ENCODE measurements around the gene COMMD3.
A peak's percentile ranks its signal among the peaks of the same experiment; 100 is the strongest.
"Not testable (repeated sequence)": the region's sequence is repeated elsewhere in the genome, so short reads cannot be mapped to it uniquely, and the experiment has no call there.

Gene COMMD3

DNA sequence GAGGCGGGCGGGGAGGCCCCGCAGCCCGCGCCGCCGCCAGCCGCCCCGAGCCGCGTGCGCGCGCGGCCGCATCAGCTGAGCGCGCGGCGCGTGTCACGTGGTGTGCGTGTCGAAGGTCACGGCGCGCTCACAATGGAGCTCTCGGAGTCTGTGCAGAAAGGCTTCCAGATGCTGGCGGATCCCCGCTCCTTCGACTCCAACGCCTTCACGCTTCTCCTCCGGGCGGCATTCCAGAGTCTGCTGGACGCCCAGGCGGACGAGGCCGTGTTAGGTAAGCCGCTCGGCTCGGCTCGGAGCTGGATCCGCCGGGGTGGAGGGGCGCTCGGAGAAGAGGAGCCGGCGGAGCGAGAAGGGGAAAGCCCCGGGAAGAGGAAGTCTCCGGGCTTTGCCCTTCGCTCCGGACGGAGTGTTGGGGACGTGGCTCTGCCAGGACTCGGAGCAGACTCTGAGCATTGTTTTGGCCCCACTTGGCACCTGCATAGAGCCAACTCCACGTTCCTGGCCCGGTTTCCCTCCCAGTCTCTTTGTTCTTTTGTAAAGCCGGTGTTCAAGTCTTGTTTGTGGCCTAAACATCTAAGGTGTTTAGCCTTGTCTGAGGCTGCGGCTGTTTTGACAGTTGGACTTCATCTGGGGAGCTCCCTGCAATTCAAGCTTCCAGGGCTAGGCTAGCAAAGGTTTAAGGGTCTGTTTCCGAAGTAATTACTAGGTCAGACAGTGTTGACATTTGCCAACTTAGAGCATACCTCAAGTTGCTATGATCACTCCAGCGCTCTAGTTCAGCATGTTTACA is at the start of gene COMMD3:
Gene COMMD3, plus strand, starts transcription at position 103 of the 790 bp plus-strand sequence. Its CDS starts 30 bp downstream, at position 133.
- peak; percentile 63 to 73 for DNase-seq (ENCODE audit: low read depth in 2 of 2)

GRCh38 chr10:22268503-22268902 is 47.7 kb upstream of the COMMD3 start:
- DNase-seq (ENCODE audit: low read depth in 2 of 2): no peak

GRCh38 chr10:22271786-22272185 is 44.4 kb upstream of the COMMD3 start:
- no peak for DNase-seq (ENCODE audit: low read depth in 2 of 2)

- DNase-seq (ENCODE audit: low read depth in 2 of 2): no peak
These were observed 37.8 kb upstream of the COMMD3 start for GRCh38 chr10:22278441-22278782.

DNA sequence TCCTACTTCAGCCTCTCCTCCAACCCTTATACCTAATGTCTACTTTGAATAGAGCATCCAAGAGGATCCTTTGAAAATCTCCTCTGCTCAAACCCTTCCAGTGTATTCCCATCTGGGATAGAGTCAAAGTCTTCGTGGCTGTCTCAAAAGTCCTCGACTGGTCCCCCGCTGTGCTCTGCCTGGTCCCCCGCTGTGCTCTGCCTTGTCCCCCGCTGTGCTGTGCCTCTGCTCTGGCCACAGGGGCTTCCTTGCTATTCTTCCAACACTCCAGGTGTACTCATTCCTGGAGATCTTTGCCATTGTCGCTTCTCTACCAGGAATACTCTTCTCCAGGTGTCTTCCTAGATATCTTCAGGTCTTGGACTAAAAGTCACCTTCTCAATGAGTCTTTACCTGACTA is 36.1 kb upstream of the COMMD3 start:
- no peak for DNase-seq (ENCODE audit: low read depth in 2 of 2)

DNA sequence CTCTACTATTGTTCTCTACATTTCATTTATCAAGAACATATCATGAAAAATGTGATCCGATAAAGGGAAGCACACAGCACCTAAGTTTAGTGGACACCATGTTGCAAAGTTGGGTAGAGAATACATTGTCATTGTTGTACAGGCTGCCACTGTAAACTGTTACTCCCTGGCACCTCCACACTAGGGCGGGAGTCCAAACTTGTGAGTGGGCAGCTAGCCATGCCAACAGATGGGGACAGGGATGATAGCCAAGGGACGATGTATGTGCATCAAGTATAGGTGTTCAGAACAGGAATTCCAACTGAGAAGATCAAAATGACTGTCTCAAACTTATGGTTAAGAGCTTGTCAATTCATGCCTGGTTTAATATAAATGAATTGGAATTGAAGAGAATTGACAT is 31.1 kb upstream of the COMMD3 start:
- no peak for DNase-seq (ENCODE audit: low read depth in 2 of 2)

DNA sequence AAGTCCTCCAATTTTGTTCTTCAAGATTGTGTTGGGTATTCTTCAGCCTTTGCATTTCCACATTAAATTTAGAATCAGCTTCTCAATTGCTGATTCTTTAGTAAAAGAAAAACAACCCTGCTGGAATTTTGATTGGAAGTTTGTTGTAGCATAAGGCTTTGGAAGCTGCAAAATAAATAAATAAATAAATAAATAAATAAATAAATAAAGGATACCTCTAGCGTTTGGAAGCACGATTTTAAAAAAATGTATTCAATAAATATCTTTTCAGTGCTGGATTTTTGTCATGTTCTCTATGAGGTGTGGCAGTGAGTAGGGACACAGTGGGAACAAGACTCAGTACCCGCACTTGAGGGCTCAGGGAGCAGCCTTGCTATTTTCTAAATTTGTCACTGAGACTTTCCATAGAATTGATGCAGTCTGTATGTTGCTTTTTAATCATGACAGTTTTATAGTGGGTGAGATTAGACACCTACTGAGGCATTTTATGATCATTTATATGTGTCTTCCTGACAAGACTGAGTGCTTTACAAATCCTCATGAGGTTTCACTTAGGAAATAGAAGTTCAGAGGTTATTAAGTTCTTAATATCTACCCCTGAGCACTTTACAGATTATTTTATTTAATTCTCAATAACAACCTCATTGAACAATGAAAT is 22.3 kb upstream of the COMMD3 start:
- DNase-seq (ENCODE audit: low read depth in 2 of 2): no peak

GRCh38 chr10:22294694-22295093 is 21.5 kb upstream of the COMMD3 start:
- DNase-seq (ENCODE audit: low read depth in 2 of 2): no peak

DNA sequence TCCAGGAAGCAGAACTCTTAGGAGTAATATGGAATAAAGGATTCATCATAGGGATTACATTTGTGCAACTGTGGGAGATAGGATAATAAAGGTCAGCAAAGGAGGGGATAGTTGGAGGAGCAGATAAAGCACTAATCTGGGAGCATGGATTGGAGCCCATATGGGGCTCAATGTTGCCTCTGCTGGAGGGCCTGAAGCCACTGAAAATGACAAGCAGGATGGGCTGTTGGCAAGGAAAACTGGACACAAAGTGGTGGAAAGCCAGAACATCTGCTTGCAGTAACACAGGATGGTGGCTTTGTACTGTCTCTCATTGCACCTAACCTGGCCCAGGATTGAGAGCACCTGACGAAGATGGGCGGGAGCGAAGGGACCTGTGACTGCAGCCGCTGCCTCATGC is 15.0 kb upstream of the COMMD3 start:
- no peak for DNase-seq (ENCODE audit: low read depth in 2 of 2)

- DNase-seq (ENCODE audit: low read depth in 2 of 2): no peak
These were observed 12.7 kb upstream of the COMMD3 start for GRCh38 chr10:22303461-22303860.

- no peak for DNase-seq (ENCODE audit: low read depth in 2 of 2)
These were observed 10.5 kb upstream of the COMMD3 start for GRCh38 chr10:22305721-22306120.

GRCh38 chr10:22308390-22308789 is 7.8 kb upstream of the COMMD3 start:
- DNase-seq (ENCODE audit: low read depth in 2 of 2): no peak

DNA sequence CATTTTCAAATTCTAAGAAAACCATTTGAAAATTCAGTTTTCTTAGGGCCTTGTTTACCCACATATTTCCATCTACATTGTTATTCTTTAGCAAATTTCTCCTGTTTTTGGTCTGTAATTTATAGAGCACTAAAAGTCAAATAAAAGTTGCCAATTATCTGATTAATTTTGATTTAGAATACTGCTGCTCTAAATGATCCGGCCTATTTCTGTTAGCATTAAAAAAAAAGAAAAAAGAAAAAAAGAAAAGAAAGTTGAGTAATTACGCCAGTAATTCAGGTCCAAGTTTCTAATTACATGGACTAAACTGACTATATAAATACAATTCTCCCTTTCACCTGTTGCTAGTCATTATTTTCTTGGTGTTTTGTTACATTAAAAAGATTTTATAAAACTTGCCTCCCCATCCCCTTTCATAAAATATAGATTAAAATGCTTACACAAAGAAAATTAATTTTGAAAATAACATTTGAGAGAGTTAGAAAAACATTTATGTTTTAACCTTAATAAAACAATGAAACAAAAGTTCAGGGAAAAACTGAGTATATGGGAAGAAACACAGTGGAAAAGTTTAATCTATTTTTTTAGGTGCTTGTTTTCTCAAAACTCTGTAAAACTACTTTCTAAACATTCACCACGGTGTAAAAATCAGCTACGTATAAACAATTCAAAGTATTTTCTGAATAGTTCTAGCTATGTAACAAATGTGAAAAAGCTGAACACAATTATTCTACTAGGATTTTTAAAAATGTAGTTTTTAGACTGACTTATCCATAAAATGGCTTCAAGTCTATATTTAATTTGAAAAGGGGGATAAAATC is 6.8 kb upstream of the COMMD3 start:
- DNase-seq (ENCODE audit: low read depth in 2 of 2): no peak

DNA sequence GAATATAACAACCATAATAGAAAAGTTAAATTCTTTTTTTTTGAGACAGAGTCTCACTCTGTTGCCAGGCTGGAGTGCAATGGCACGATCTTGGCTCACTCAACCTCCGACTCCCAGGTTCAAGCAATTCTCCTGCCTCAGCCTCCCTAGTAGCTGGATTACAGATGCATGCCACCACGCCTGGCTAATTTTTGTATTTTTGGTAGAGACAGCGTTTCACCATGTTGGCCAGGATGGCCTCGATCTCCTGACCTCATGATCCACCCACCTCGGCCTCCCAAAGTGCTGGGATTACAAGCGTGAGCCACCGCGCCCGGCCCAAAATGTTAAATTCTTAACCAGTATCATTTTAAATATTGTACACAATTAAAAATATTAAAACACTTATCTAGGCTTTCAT is 6.2 kb upstream of the COMMD3 start:
- DNase-seq (ENCODE audit: low read depth in 2 of 2): not testable (repeated sequence)

DNA sequence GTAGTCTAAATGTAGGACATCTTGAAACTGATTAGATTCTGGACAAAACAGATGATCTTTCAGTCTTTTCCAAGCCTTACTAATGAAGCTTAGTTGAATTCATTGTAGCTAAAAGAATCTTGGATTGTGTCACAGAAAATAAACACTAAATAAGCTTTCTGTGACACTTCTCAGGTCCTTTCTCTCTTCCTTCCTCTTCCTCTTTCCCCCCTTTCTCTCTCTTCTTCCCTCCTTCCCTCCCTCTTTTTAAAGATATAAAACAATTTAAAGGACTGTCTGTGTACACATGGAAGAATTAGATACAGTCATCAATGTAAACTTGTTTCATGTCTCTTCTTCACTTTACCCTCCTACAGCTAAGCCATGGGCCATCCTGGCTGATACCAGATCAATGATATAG is 5.3 kb upstream of the COMMD3 start:
- DNase-seq (ENCODE audit: low read depth in 2 of 2): no peak

DNA sequence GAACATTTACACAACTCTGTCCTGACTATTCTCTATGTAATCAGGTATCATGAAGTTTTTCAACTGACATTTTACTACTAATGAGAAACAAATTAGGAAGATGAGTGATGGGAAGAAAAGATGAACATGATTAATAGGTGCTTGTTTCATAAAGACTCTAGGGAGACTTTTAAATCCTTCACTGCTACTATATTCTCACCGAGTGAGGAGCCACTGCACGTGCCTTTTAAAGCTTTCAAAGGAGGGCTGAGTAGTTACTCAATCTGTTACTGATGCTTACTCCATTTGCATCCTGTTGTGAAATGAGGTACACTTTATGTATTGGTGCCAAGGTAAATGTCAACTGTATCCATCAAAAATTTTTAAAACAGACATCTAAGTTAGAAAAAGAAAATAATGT is 1.3 kb upstream of the COMMD3 start:
- DNase-seq (ENCODE audit: low read depth in 2 of 2): no peak

GRCh38 chr10:22315455-22316285 is 518 bp upstream of the COMMD3 start:
- DNase-seq (ENCODE audit: low read depth in 2 of 2): no peak

DNA sequence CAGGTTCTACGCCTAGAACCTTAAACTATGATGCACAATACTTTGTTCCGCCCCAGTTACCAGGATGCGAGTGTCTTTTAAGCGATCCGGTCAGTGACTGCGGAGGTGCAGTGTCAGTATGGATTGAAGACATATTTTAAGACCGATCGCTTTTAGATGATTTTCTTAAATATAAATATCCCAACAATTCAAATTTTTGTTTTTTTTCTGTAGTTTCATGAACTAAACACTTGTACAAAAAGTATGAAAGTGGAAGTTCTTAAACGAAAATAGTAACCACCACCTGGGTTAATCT is 835 bp downstream of the COMMD3 start:
- DNase-seq (ENCODE audit: low read depth in 2 of 2): no peak

DNA sequence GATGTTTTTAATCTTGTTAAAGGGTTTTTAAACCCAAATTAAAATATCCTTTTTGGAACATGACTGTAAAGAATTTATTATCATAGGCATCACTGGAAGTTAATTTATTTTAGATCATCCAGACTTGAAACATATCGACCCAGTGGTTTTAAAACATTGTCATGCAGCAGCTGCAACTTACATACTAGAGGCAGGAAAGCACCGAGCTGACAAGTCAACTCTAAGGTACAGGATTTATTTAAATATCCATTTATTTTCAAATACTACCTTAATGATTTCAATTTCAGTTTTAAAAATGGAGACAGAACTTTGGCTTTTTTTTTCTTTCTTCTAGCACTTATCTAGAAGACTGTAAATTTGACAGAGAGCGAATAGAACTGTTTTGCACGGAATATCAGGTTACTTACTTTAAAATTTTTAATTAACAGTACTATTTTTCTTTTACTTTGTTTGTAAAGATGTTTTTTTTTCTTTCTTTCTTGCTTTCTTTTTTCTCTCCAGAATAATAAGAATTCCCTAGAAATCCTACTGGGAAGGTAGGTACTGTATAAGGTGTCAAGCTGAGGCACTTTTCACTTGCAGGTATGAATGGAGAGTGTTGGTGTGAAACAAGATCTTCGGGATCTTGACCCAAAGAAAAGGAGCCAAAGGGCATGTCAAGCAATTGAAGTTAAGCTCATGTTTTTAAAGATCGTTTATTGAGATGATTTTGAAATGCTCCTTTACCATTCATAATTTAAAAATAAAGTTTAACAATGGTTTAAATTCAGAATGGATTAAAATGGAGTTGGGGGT is 1.8 kb downstream of the COMMD3 start:
- no peak for DNase-seq (ENCODE audit: low read depth in 2 of 2)

- DNase-seq (ENCODE audit: low read depth in 2 of 2): no peak
These were observed 2.6 kb downstream of the COMMD3 start for GRCh38 chr10:22318772-22319171.

GRCh38 chr10:22319547-22319979 is 3.4 kb downstream of the COMMD3 start:
- no peak for DNase-seq (ENCODE audit: low read depth in 2 of 2)

All from stimulated activated CD4-positive, alpha-beta T cell treated with anti-CD3 and anti-CD28 coated beads, Interleukin-4, amount 100 ng/mL, for 48 hours (primary cell).